ENCODE results near the gene BPIFB4.

GRCh38 chr20:33154252-33154651 lies 74.8 kb downstream of the BPIFB4 start:
- TF ChIP-seq, protein P1, sequence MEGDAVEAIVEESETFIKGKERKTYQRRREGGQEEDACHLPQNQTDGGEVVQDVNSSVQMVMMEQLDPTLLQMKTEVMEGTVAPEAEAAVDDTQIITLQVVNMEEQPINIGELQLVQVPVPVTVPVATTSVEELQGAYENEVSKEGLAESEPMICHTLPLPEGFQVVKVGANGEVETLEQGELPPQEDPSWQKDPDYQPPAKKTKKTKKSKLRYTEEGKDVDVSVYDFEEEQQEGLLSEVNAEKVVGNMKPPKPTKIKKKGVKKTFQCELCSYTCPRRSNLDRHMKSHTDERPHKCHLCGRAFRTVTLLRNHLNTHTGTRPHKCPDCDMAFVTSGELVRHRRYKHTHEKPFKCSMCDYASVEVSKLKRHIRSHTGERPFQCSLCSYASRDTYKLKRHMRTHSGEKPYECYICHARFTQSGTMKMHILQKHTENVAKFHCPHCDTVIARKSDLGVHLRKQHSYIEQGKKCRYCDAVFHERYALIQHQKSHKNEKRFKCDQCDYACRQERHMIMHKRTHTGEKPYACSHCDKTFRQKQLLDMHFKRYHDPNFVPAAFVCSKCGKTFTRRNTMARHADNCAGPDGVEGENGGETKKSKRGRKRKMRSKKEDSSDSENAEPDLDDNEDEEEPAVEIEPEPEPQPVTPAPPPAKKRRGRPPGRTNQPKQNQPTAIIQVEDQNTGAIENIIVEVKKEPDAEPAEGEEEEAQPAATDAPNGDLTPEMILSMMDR (conservative IDR thresholded peaks at IDR 0.05; ENCODE audit: low read depth, low read length), result no peak
- TF ChIP-seq FOS (IDR thresholded peaks at IDR 0.05; ENCODE audit: low read depth, low read length) (no peak), RAD21 (IDR thresholded peaks at IDR 0.05; ENCODE audit: low read length) (no peak), POLR2A (IDR thresholded peaks at IDR 0.05; ENCODE audit: low read depth, low read length) (no peak), RCOR1 (IDR thresholded peaks at IDR 0.05; ENCODE audit: insufficient replicate concordance, low read length) (no peak), RFX5 (IDR thresholded peaks at IDR 0.05; ENCODE audit: low read depth, low read length) (no peak), MXI1 (IDR thresholded peaks at IDR 0.05; ENCODE audit: borderline replicate concordance, low read depth, low read length) (no peak), SMC3 (IDR thresholded peaks at IDR 0.05; ENCODE audit: low read depth, low read length) (no peak), CEBPB (IDR thresholded peaks at IDR 0.05; ENCODE audit: low read depth, low read length) (no peak)

All from IMR-90 (cell line).